PC-9 (cell line): Measurements from ENCODE around the gene SLC8A1. TPM values are rescaled to one million over a fixed set of nuclear protein-coding genes. Genes with fewer than 3 reads are reported as not detected.
"Not testable (repeated sequence)": the region's sequence is repeated elsewhere in the genome, so short reads cannot be mapped to it uniquely, and the experiment has no call there.

Experiments
- BruUV-seq: library from RNA; stranded (reverse); fragments of 400-500 nt; replicated peaks from 2 replicates; lab custom pipeline; 2021; lab: Mats Ljungman, UMichigan
- CTCF ChIA-PET: fragments of 300-600 bp; sonication (Branson Sonifier 250); formaldehyde crosslinking; loops from one replicate; lab custom pipeline; 2022; ENCODE audit warnings: antibody characterized with exemption; lab: Charles Lee
- POLR2A ChIA-PET: fragments of 300-600 bp; sonication (Branson Sonifier 250); formaldehyde crosslinking; loops from one replicate; lab custom pipeline; 2022; ENCODE audit warnings: antibody characterized with exemption; ENCODE audit not compliant: unreplicated experiment; lab: Charles Lee
- DNase-seq, 2 experiments: peaks; one replicate each; pipeline versions ENCODE4 v3.0.0 to v3.0.0-alpha.2; 2015 to 2022; ENCODE audit warnings: mixed read lengths in 1 of 2
- H2AFZ ChIP-seq: fragments of 200-600 bp; sonication (generic); 2 replicates; pipeline ENCODE4 v1.8.1; 2017; ENCODE audit warnings: antibody characterized with exemption
- H3F3A ChIP-seq: fragments of 200-600 bp; sonication (generic); 2 replicates; pipeline ENCODE4 v1.8.1; 2017; ENCODE audit warnings: antibody characterized with exemption, mild to moderate bottlenecking, low read depth; ENCODE audit not compliant: insufficient read depth
- H3K27ac ChIP-seq: fragments of 200-600 bp; sonication (generic); 2 replicates; pipeline ENCODE4 v1.6.1; 2016; ENCODE audit warnings: mixed run types
- H3K27me3 ChIP-seq: fragments of 200-600 bp; sonication (generic); 2 replicates; pipeline ENCODE4 v1.6.1; 2016; ENCODE audit warnings: low read depth, mixed run types; ENCODE audit not compliant: insufficient read depth
- H3K36me3 ChIP-seq: fragments of 200-600 bp; sonication (generic); 2 replicates; pipeline ENCODE4 v1.6.1; 2016; ENCODE audit warnings: low read depth, mixed run types
- H3K4me1 ChIP-seq: fragments of 200-600 bp; sonication (generic); replicated peaks from 2 replicates; pipeline ENCODE4 v1.6.1; 2016; ENCODE audit warnings: mixed run types; ENCODE audit not compliant: insufficient read depth
- H3K4me2 ChIP-seq: fragments of 200-600 bp; sonication (generic); 2 replicates; pipeline ENCODE4 v1.6.1; 2017; ENCODE audit warnings: mixed run types
- H3K4me3 ChIP-seq: fragments of 200-600 bp; sonication (generic); 2 replicates; pipeline ENCODE4 v1.6.1; 2016; ENCODE audit warnings: mixed run types
- H3K79me2 ChIP-seq: fragments of 200-600 bp; sonication (generic); 2 replicates; pipeline ENCODE4 v1.6.1; 2017; ENCODE audit warnings: low read depth, mixed run types
- H3K9me2 ChIP-seq: fragments of 200-600 bp; sonication (generic); 2 replicates; pipeline ENCODE4 v1.8.1; 2017; ENCODE audit warnings: mild to moderate bottlenecking; ENCODE audit not compliant: insufficient read depth
- H3K9me3 ChIP-seq: fragments of 200-600 bp; sonication (generic); 2 replicates; pipeline ENCODE4 v1.8.1; 2016; ENCODE audit warnings: low read depth; ENCODE audit not compliant: insufficient read depth
- H4K20me1 ChIP-seq: fragments of 200-600 bp; sonication (generic); 2 replicates; pipeline ENCODE4 v1.8.1; 2017; ENCODE audit not compliant: insufficient read depth
- EZH2 ChIP-seq: fragments of 200-600 bp; sonication (generic); IDR thresholded peaks from 2 replicates; pipeline ENCODE4 v1.8.0; 2017; ENCODE audit warnings: antibody characterized with exemption, low read depth
- intact Hi-C: fragments of 100-400 bp; cut with micrococcal nuclease; formaldehyde crosslinking; loops from one replicate; pipeline ENCODE4 v1.10.0; 2022; ENCODE audit not compliant: unreplicated experiment
- total RNA-seq: library from RNA; stranded (reverse); gene quantifications from 2 replicates; pipeline ENCODE4 v1.2.3, GENCODE V29; 2021
- TF ChIP-seq, protein P1 (sequence below): fragments of 200-600 bp; sonication (generic); conservative IDR thresholded peaks from 2 replicates; pipeline ENCODE4 v1.6.1; 2017; ENCODE audit warnings: mixed run types, antibody characterized with exemption, mild to moderate bottlenecking, moderate library complexity

SLC8A1 gene
- total RNA-seq, 1 experiment from 2014 or later, result 13.5 TPM

DNA sequence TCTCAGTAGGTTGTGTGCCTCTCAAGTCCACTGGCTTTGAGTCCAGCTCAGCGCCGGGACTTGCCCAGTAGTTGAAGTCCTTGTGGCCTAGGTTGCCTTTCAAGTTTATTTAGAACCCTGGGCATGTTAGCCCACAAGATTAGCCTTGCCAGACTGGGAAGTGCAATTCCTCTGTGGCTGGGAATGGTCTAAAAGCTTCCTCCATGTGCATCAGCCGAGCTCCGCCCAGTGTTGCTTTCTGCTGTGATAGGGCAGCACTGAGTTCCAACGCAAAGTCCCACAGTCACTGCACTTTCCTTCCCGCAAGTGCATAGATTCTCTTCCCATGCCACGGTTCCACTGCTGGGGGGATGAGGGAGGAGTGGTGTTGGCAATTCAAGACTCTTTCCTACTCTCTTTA, 364.0 kb downstream of the SLC8A1 start:
- POLR2A ChIA-PET, result no interaction called here
- CTCF ChIA-PET, result no interaction called here

DNA sequence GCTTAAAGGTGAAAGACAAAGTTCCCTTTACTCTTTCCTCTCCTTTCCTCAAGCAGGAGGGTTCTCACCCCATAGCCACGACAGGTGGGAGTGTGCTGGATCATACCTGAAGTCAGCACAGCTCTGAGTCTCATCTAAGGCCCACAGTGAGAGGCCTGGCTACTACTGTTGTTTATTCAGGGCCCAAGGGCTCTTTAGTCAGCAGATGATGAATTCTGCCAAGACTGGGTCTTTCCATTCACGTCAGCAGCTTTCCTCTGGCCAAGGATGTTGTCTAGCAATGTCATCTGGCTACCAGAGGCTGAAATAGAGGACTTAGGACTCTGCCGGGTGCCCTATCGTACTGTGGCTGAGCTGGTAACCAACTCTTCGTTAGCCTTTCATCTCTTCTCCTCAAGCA, 364.5 kb downstream of the SLC8A1 start:
- CTCF ChIA-PET, result no interaction called here
- no peaks in the 10 kb centered on the region; the same call in 1 of the 2 replicates for H3K9me3 ChIP-seq
- no peak overlapping the region for H3K27ac ChIP-seq
- H2AFZ ChIP-seq, result no peak overlapping the region; the same call in 1 of the 2 replicates
- H3K4me3 ChIP-seq, result no peak overlapping the region
- H3K36me3 ChIP-seq, result no peaks in the 10 kb centered on the region
- H3K4me1 ChIP-seq, result no peaks in the 10 kb centered on the region
- DNase-seq, result no peak
- POLR2A ChIA-PET, result no interaction called here
- no peaks in the 10 kb centered on the region for H4K20me1 ChIP-seq
- BruUV-seq, result no TSS peak
- H3K27me3 ChIP-seq, result no peaks in the 10 kb centered on the region
- no peaks in the 10 kb centered on the region for H3F3A ChIP-seq
- intact Hi-C loops, result no loop called here
- no peaks in the 10 kb centered on the region for H3K79me2 ChIP-seq
- no peaks in the 10 kb centered on the region for H3K9me2 ChIP-seq
- H3K4me2 ChIP-seq, result no peak overlapping the region
- TF ChIP-seq EZH2, result no peak
- TF ChIP-seq, protein P1, sequence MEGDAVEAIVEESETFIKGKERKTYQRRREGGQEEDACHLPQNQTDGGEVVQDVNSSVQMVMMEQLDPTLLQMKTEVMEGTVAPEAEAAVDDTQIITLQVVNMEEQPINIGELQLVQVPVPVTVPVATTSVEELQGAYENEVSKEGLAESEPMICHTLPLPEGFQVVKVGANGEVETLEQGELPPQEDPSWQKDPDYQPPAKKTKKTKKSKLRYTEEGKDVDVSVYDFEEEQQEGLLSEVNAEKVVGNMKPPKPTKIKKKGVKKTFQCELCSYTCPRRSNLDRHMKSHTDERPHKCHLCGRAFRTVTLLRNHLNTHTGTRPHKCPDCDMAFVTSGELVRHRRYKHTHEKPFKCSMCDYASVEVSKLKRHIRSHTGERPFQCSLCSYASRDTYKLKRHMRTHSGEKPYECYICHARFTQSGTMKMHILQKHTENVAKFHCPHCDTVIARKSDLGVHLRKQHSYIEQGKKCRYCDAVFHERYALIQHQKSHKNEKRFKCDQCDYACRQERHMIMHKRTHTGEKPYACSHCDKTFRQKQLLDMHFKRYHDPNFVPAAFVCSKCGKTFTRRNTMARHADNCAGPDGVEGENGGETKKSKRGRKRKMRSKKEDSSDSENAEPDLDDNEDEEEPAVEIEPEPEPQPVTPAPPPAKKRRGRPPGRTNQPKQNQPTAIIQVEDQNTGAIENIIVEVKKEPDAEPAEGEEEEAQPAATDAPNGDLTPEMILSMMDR, result no peak

More for the DNA sequence above, 364.0 kb downstream of the SLC8A1 start:
- BruUV-seq, result no TSS peak
- DNase-seq, result no peak
- Histone ChIP-seq H3K4me3 (no peak overlapping the region), H3K36me3 (no peaks in the 10 kb centered on the region), H3K9me3 (no peaks in the 10 kb centered on the region; the same call in 1 of the 2 replicates), H3F3A (no peaks in the 10 kb centered on the region), H3K27ac (no peak overlapping the region), H4K20me1 (no peaks in the 10 kb centered on the region), H3K9me2 (no peaks in the 10 kb centered on the region), H3K79me2 (no peaks in the 10 kb centered on the region), H3K4me2 (no peak overlapping the region), H2AFZ (no peak overlapping the region), H3K4me1 (no peaks in the 10 kb centered on the region), H3K27me3 (no peaks in the 10 kb centered on the region)
- intact Hi-C loops, result no loop called here
- TF ChIP-seq, protein P1, result no peak
- no peak for TF ChIP-seq EZH2

DNA sequence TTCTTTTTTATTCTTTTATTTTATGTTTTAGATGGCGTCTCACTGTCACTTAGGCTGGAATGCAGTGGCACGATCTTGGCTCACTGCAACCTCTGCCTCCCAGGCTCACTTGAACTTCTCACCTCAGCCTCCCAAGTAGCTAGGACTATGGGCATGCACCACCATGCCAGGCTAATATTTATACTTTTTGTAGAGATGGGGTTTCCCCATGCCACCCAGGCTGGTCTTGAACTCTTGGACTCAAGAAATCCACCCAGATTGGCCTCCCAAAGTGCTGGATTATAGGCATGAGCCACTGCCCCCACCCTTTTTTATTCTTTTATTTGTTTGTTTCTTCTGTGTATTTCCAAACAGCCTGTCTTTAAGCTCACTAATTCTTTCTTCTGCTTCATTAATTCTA, 366.1 kb downstream of the SLC8A1 start:
- no peaks in the 10 kb centered on the region for H3K27me3 ChIP-seq
- CTCF ChIA-PET, result no interaction called here
- no TSS peak for BruUV-seq
- H3K4me2 ChIP-seq, result no peak overlapping the region
- H3K4me1 ChIP-seq, result no peaks in the 10 kb centered on the region
- no peak overlapping the region for H2AFZ ChIP-seq
- TF ChIP-seq, protein P1, result no peak
- TF ChIP-seq EZH2, result no peak
- no peaks in the 10 kb centered on the region for H3K36me3 ChIP-seq
- H3K27ac ChIP-seq, result no peak overlapping the region
- H3K9me2 ChIP-seq, result no peaks in the 10 kb centered on the region
- intact Hi-C loops, result no loop called here
- H3K9me3 ChIP-seq, result no peaks in the 10 kb centered on the region; the same call in 1 of the 2 replicates
- POLR2A ChIA-PET, result no interaction called here
- DNase-seq, result no peak
- no peaks in the 10 kb centered on the region for H3F3A ChIP-seq
- no peak overlapping the region for H3K4me3 ChIP-seq
- H3K79me2 ChIP-seq, result no peaks in the 10 kb centered on the region
- no peaks in the 10 kb centered on the region for H4K20me1 ChIP-seq

DNA sequence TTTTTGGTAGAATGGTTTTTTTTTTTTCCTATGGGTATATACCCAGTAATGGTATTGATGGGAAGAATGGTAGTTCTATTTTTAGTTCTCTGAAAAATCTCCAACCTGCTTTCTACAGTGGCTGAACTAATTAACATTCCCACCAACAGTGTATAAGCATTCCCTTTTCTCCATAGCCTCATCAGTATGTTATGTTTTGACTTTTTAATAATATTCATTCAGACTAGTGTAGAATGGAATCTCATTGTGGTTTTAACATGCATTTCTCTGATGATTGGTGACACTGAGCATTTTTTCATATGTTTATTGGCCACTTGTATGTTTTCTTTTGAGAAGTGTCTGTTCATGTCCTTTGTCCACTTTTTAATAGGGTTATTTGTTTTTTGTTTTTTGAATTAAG, 378.6 kb downstream of the SLC8A1 start:
- H4K20me1 ChIP-seq, H3K4me2 ChIP-seq, H3K36me3 ChIP-seq, intact Hi-C loops, BruUV-seq, H2AFZ ChIP-seq, H3K9me2 ChIP-seq, DNase-seq, H3K79me2 ChIP-seq, POLR2A ChIA-PET, H3F3A ChIP-seq, H3K4me3 ChIP-seq, H3K27ac ChIP-seq, H3K9me3 ChIP-seq, H3K27me3 ChIP-seq, H3K4me1 ChIP-seq: not testable (repeated sequence)
- CTCF ChIA-PET, result interaction anchor here (0.7 kb wide), 1 partner anchor 805 kb away, joined by 6 read pairs; no protein-coding TSS in a partner anchor
